Mammary epithelial cell (primary cell): ENCODE results near the gene METAP1D.

Experiments
- EZH2 ChIP-seq: IDR thresholded peaks from 2 replicates; pipeline ENCODE4 v1.6.1; 2012; ENCODE audit warnings: low read length, inconsistent platforms, borderline replicate concordance
- TF ChIP-seq, protein P1 (sequence below), 2 donors: IDR thresholded peaks in 1 of 2; conservative IDR thresholded peaks in 1 of 2; 2 replicates each; pipeline ENCODE4 v1.5.1; 2011 to 2012; ENCODE audit warnings: inconsistent platforms in 2 of 2, low read length in 2 of 2, mild to moderate bottlenecking in 2 of 2, control low read depth in 1 of 2, low read depth in 1 of 2; ENCODE audit not compliant: insufficient read depth in 1 of 2; ENCODE audit errors: extremely low read depth in 1 of 2

DNA sequence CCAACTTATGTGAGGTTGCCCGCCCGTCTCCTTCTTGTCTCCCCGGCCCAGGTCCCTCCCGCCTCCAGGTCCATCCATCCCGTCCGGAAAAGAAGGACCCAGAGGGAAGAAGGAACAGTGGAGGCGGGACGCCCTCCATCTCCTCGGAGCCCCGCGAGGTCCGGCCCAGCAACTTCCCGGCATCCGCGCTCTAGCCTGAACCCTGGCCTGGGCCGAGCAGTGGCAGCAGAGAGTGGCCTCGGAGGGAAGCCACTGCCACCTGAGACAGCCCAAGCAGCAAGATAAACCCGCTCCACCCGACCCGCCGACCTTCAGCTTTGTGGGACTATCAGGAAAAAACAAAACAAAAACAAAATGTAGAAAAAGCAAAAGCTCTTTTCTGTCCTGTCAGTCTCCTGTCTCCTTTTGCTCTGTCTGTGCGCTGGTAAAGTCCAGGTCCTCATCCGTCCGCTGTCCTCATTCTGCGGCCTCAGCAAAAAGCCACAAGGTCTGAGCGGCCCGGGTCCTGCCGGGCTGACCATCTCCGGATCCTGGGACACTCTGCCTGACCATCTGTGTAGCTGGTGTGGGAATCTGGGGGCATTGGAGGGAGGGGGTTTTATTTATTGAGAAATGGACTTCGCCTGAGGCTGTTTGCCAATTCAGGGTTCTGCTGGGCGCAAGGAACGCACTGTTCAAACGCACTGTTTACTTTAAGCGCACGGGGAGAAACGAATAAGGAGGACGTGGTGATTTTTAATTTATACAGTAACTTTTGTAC is 88.7 kb downstream of the METAP1D start:
- TF ChIP-seq, protein P1, sequence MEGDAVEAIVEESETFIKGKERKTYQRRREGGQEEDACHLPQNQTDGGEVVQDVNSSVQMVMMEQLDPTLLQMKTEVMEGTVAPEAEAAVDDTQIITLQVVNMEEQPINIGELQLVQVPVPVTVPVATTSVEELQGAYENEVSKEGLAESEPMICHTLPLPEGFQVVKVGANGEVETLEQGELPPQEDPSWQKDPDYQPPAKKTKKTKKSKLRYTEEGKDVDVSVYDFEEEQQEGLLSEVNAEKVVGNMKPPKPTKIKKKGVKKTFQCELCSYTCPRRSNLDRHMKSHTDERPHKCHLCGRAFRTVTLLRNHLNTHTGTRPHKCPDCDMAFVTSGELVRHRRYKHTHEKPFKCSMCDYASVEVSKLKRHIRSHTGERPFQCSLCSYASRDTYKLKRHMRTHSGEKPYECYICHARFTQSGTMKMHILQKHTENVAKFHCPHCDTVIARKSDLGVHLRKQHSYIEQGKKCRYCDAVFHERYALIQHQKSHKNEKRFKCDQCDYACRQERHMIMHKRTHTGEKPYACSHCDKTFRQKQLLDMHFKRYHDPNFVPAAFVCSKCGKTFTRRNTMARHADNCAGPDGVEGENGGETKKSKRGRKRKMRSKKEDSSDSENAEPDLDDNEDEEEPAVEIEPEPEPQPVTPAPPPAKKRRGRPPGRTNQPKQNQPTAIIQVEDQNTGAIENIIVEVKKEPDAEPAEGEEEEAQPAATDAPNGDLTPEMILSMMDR (conservative IDR thresholded peaks at IDR 0.05 in 1 of 2, IDR thresholded peaks at IDR 0.05 in 1 of 2; ENCODE audit: extremely low read depth in 1 of 2, insufficient read depth in 1 of 2, low read depth in 1 of 2, low read length in 2 of 2) = no peak
- TF ChIP-seq EZH2 = no peak
